SU-DHL-6 (cell line): ENCODE data around the gene ARHGAP8.

Source experiments
- CTCF ChIP-seq: fragments of 200-600 bp; sonication (generic); IDR thresholded peaks from one replicate; pipeline ENCODE4 v1.5.1; 2017; ENCODE audit warnings: antibody characterized with exemption, mild to moderate bottlenecking, low read length, moderate library complexity; ENCODE audit not compliant: insufficient read depth, poor library complexity, severe bottlenecking
- EZH2phosphoT487 ChIP-seq: fragments of 200-600 bp; sonication (generic), shearing (Covaris generic); conservative IDR thresholded peaks from 2 replicates; pipeline ENCODE4 v1.6.1; 2018; ENCODE audit warnings: mild to moderate bottlenecking, antibody characterized with exemption, low read length, moderate library complexity, mixed read lengths

GRCh38 chr22:44743804-44744211 lies 8.6 kb upstream of the ARHGAP8 start:
- TF ChIP-seq CTCF (no peak), EZH2phosphoT487 (no peak)
